ENCODE measurements around the gene STARD3. TPM values are rescaled to one million over a fixed set of nuclear protein-coding genes. Genes with fewer than 3 reads are reported as not detected.

Gene STARD3
- total and polyA plus RNA-seq, 2 donors (not counting 3 experiments of a cell fraction or from before 2014, with no cell fraction given), result 51.0 to 75.7 TPM

GRCh38 chr17:39672522-39673334, 35.8 kb downstream of the STARD3 start:
- DNase-seq (ENCODE audit: low read depth, low spot score) (no peak), FAIRE-seq (no peak)
- Histone ChIP-seq H3K79me2 (ENCODE audit: control insufficient read depth, insufficient read depth, low read length) (no peaks in the 10 kb centered on the region), H3K4me2 (ENCODE audit: insufficient read depth, low read length) (no peak overlapping the region), H3K27ac (ENCODE audit: insufficient read depth, low read depth, low read length) (no peak overlapping the region), H3K9ac (replicated peaks; ENCODE audit: extremely low read depth, insufficient read depth, low read length) (no peak overlapping the region), H3K9me3 (replicated peaks; ENCODE audit: control insufficient read depth, insufficient read depth, low read length) (no peaks in the 10 kb centered on the region), H3K9me1 (replicated peaks; ENCODE audit: control insufficient read depth, extremely low read depth, insufficient read depth, low read length) (no peaks in the 10 kb centered on the region), H2AFZ (ENCODE audit: low read depth, low read length) (no peak overlapping the region), H4K20me1 (replicated peaks; ENCODE audit: control insufficient read depth, extremely low read depth, insufficient read depth, low read length) (no peaks in the 10 kb centered on the region), H3K4me1 (ENCODE audit: control insufficient read depth, extremely low read depth, insufficient read depth, low read length) (no peaks in the 10 kb centered on the region), H3K36me3 (ENCODE audit: control insufficient read depth in 2 of 2, extremely low read depth in 1 of 2, insufficient read depth in 2 of 2, low read length in 2 of 2) (no peaks in the 10 kb centered on the region), H3K4me3 (replicated peaks in 1 of 3; ENCODE audit: insufficient read depth in 1 of 3, low read depth in 1 of 3, low read length in 3 of 3) (no peak overlapping the region), H3K27me3 (ENCODE audit: control insufficient read depth in 2 of 2, insufficient read depth in 2 of 2, low read length in 2 of 2) (peaks cover 0 to 2% of the 10 kb centered on the region in 2 experiments)
- ChIA-PET CTCF (interaction anchor here (0.8 to 13.1 kb wide), 13 partner anchors 8 to 466 kb away, joined by 3 to 291 read pairs (median 5); no protein-coding TSS in a partner anchor), POLR2A (no interaction called here)
- dilution Hi-C loops (cut with MboI; ENCODE audit: extremely low pct_ligation_motif_present, low sequenced_read_pairs), result no loop called here
- no peak for TF ChIP-seq MAX (IDR thresholded peaks at IDR 0.05; ENCODE audit: insufficient read depth, insufficient read length)
- no peak for TF ChIP-seq FOS (IDR thresholded peaks at IDR 0.05; ENCODE audit: borderline replicate concordance, insufficient read depth, low read length)
- no peak for TF ChIP-seq EZH2 (IDR thresholded peaks at IDR 0.05; ENCODE audit: borderline replicate concordance, low read depth, low read length, severe bottlenecking)
- TF ChIP-seq CTCF (IDR thresholded peaks at IDR 0.05; ENCODE audit: extremely low read depth in 1 of 2, insufficient read depth in 1 of 2, low read depth in 1 of 2, low read length in 2 of 2), result no peak
- TF ChIP-seq POLR2A (IDR thresholded peaks at IDR 0.05; ENCODE audit: low read depth, low read length), result no peak
- no peak for TF ChIP-seq GATA2 (IDR thresholded peaks at IDR 0.05; ENCODE audit: insufficient read depth, insufficient read length, low read depth, low read length)
- no peak for TF ChIP-seq POLR2AphosphoS5 (IDR thresholded peaks at IDR 0.05; ENCODE audit: insufficient read depth, low read depth, low read length)
- no peak for TF ChIP-seq JUN (IDR thresholded peaks at IDR 0.05; ENCODE audit: borderline replicate concordance, insufficient read depth, insufficient read length, low read depth)
- TF ChIP-seq MYC (IDR thresholded peaks at IDR 0.05; ENCODE audit: low read depth, low read length), result no peak
- intact Hi-C loops (cut with micrococcal nuclease), result loop anchor here (1.0 kb wide), 1 partner anchor 50 kb away; no protein-coding TSS in a partner anchor
- no TSS peak for BruUV-seq (replicated peaks)

Data from endothelial cell of umbilical vein (primary cell).